ENCODE data around the gene YWHAH.
A peak's percentile ranks its signal among the peaks of the same experiment; 100 is the strongest.

Gene YWHAH

DNA sequence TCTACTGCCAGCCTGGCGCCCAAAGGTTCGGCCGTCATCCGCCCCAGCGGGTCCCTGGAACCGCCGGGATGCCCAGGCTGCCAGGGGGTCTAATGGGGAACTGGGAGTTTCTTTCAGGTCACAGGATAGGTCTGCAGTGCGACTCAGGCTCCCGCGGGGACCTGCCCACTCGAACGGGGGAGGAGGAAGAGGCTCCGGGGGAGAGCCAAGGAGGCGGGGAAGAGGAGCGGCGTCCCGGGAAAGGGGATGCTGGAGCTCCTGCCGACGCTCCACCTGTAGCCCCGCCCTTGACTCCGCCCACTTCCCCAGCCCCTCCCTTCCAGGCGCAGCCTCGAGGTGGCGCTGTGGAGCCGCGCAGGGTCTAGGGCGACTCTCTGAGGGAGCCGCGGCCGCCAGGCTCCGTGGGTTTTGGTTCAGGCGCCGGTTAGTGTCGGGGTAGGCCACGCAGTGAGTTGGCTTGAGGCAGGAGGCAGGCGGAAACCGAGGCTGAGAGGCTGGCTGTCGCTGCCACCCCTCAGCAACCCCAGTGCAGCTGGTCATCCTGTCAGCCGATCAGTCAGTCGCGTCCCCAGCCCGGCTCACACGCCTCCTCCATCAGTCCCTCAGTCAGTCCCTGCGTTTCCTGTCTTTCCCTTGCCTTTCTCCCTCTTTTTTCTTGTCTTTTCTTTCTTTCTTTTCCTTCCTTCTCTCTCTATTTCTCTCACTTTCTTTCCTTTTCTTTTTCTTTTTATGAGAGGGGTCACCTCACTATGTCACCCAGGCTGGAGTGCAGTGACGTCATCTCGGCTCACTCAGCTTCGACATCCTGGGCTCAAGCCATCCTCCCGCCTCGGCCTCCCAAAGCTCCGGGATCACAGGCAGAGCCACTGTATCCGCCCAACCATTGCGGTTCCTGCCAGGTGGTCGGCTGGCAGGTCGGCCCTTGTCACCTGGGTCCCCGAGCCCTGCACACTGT, 26.4 kb downstream of the YWHAH start:
- Histone ChIP-seq H3K79me2 (ENCODE audit: low read length) (no peaks in the 10 kb centered on the region), H3K4me1 (ENCODE audit: low read length) (peaks cover 15% of the 10 kb centered on the region), H3K4me3 (ENCODE audit: low read length) (peak overlapping the region; percentile 80), H3K4me2 (ENCODE audit: low read length) (peak overlapping the region; percentile 96), H2AFZ (ENCODE audit: low read depth, low read length) (peak overlapping the region; percentile 63), H3K36me3 (replicated peaks; ENCODE audit: low read depth, low read length) (no peaks in the 10 kb centered on the region), H3K27me3 (ENCODE audit: low read depth, low read length) (no peaks in the 10 kb centered on the region), H3K9me3 (ENCODE audit: insufficient read depth, low read length) (no peaks in the 10 kb centered on the region), H4K20me1 (ENCODE audit: insufficient read depth, low read length) (no peaks in the 10 kb centered on the region), H3K9ac (ENCODE audit: low read length) (peak overlapping the region; percentile 40), H3K27ac (ENCODE audit: low read length) (no peak overlapping the region)
- TF ChIP-seq, protein P1, sequence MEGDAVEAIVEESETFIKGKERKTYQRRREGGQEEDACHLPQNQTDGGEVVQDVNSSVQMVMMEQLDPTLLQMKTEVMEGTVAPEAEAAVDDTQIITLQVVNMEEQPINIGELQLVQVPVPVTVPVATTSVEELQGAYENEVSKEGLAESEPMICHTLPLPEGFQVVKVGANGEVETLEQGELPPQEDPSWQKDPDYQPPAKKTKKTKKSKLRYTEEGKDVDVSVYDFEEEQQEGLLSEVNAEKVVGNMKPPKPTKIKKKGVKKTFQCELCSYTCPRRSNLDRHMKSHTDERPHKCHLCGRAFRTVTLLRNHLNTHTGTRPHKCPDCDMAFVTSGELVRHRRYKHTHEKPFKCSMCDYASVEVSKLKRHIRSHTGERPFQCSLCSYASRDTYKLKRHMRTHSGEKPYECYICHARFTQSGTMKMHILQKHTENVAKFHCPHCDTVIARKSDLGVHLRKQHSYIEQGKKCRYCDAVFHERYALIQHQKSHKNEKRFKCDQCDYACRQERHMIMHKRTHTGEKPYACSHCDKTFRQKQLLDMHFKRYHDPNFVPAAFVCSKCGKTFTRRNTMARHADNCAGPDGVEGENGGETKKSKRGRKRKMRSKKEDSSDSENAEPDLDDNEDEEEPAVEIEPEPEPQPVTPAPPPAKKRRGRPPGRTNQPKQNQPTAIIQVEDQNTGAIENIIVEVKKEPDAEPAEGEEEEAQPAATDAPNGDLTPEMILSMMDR (IDR thresholded peaks at IDR 0.05; ENCODE audit: low read depth, low read length), result peak; percentile 89
- no peak for TF ChIP-seq EZH2phosphoT487 (IDR thresholded peaks at IDR 0.05; ENCODE audit: low read depth)

DNA sequence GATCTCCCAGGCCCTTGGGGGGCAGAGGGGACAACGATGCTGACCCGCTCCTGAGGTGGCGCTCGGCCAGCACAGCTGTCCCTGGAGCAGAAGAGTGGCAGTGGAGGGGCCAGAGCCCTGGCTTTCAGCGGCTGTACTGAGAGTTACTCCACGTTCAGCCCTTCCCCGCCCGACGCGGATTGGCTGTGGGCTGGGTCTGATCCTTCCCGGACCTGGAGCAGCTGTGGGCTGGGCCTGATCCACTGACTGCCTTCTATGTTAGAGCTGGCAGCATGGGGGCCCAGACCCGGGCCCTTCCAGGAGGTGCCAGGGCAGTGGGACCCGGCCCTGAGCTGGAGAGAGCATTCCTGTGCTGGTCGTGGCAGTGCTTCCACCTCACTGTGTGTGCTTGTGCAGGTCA, 27.8 kb downstream of the YWHAH start:
- no peak overlapping the region for H3K4me3 ChIP-seq (ENCODE audit: low read length)
- no peaks in the 10 kb centered on the region for H3K79me2 ChIP-seq (ENCODE audit: low read length)
- H3K4me2 ChIP-seq (ENCODE audit: low read length), result no peak overlapping the region
- no peak overlapping the region for H2AFZ ChIP-seq (ENCODE audit: low read depth, low read length)
- peaks cover 15% of the 10 kb centered on the region for H3K4me1 ChIP-seq (ENCODE audit: low read length)
- no peaks in the 10 kb centered on the region for H3K27me3 ChIP-seq (ENCODE audit: low read depth, low read length)
- no peak overlapping the region for H3K27ac ChIP-seq (ENCODE audit: low read length)
- no peaks in the 10 kb centered on the region for H4K20me1 ChIP-seq (ENCODE audit: insufficient read depth, low read length)
- H3K9me3 ChIP-seq (ENCODE audit: insufficient read depth, low read length), result no peaks in the 10 kb centered on the region
- TF ChIP-seq EZH2phosphoT487 (IDR thresholded peaks at IDR 0.05; ENCODE audit: low read depth), result no peak
- TF ChIP-seq, protein P1 (IDR thresholded peaks at IDR 0.05; ENCODE audit: low read depth, low read length), result no peak
- no peak overlapping the region for H3K9ac ChIP-seq (ENCODE audit: low read length)
- no peaks in the 10 kb centered on the region for H3K36me3 ChIP-seq (replicated peaks; ENCODE audit: low read depth, low read length)

DNA sequence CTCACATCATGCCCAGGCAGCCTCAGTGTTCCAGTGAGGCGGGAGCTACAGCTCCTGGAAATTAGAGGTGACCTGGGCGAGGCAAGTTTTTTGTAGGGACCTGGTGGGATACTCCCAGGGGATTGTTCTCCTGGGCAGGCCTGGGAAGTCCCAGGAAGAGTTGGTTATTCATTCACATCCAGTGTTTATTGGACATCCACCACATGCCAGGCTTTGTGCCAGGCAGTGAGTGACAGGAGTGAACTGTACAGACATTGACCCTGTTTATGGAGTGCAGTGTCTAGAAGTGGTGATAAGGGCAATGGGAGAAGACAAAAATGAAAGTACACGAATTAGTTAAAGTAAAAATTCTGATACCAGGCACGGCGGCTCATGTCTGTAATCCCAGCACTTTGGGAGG, 29.4 kb downstream of the YWHAH start:
- Histone ChIP-seq H3K9me3 (ENCODE audit: insufficient read depth, low read length) (no peaks in the 10 kb centered on the region), H3K4me2 (ENCODE audit: low read length) (no peak overlapping the region), H3K27me3 (ENCODE audit: low read depth, low read length) (no peaks in the 10 kb centered on the region), H3K36me3 (replicated peaks; ENCODE audit: low read depth, low read length) (no peaks in the 10 kb centered on the region), H2AFZ (ENCODE audit: low read depth, low read length) (no peak overlapping the region), H3K27ac (ENCODE audit: low read length) (no peak overlapping the region), H4K20me1 (ENCODE audit: insufficient read depth, low read length) (no peaks in the 10 kb centered on the region), H3K4me1 (ENCODE audit: low read length) (peaks cover 15% of the 10 kb centered on the region), H3K4me3 (ENCODE audit: low read length) (no peak overlapping the region), H3K79me2 (ENCODE audit: low read length) (no peaks in the 10 kb centered on the region), H3K9ac (ENCODE audit: low read length) (no peak overlapping the region)
- no peak for TF ChIP-seq EZH2phosphoT487 (IDR thresholded peaks at IDR 0.05; ENCODE audit: low read depth)
- TF ChIP-seq, protein P1 (IDR thresholded peaks at IDR 0.05; ENCODE audit: low read depth, low read length), result no peak

DNA sequence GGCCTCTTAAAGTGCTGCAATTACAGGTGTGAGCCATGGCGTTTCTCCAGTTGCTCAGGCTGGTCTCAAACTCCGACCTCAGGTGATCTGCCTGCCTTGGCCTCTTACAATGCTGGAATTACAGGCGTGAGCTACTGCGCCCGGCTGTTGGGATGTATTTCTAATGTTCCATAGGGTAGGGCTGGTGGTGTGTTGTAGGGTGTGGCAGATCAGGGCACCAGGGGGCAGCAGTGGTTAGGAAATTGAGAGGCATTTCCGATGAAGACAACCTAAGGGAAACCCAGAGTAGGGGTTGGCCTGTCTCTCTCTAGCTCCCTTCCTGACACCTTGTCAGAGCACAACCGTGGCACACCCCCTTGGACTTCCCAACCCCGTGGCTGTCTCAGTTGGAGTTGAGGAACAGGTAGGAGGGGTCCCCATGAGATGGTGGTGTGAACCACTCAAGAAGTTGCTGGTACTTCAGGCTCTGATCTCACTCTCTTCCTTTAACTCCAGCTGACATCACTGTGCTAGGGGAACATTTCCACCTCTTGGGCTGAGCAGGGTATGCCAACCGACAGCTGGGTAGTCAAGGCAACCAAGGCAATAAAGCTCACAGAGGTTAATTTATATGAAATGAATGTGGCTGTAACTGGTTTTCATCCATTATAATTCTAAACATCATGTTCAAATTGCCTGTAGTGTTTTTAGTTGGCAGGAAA, 33.0 kb downstream of the YWHAH start:
- H3K27me3 ChIP-seq (ENCODE audit: low read depth, low read length), result no peaks in the 10 kb centered on the region
- 0 out of 2 replicates have a peak overlapping the region, but pooled peaks have one; percentile 19 for H3K4me2 ChIP-seq (ENCODE audit: low read length)
- no peaks in the 10 kb centered on the region for H3K9me3 ChIP-seq (ENCODE audit: insufficient read depth, low read length)
- H3K36me3 ChIP-seq (replicated peaks; ENCODE audit: low read depth, low read length), result no peaks in the 10 kb centered on the region
- H3K4me3 ChIP-seq (ENCODE audit: low read length), result no peak overlapping the region
- no peak overlapping the region for H3K9ac ChIP-seq (ENCODE audit: low read length)
- H3K27ac ChIP-seq (ENCODE audit: low read length), result no peak overlapping the region
- H3K79me2 ChIP-seq (ENCODE audit: low read length), result no peaks in the 10 kb centered on the region
- peak overlapping the region; percentile 43 for H2AFZ ChIP-seq (ENCODE audit: low read depth, low read length)
- H3K4me1 ChIP-seq (ENCODE audit: low read length), result no peaks in the 10 kb centered on the region
- no peaks in the 10 kb centered on the region for H4K20me1 ChIP-seq (ENCODE audit: insufficient read depth, low read length)
- no peak for TF ChIP-seq EZH2phosphoT487 (IDR thresholded peaks at IDR 0.05; ENCODE audit: low read depth)
- TF ChIP-seq, protein P1 (IDR thresholded peaks at IDR 0.05; ENCODE audit: low read depth, low read length), result peak; percentile 92
